Activated naive CD8-positive, alpha-beta T cell treated with anti-CD3 and anti-CD28 coated beads for 36 hours (primary cell): Measurements from ENCODE around the gene CTF1. TPM values are rescaled to one million over a fixed set of nuclear protein-coding genes. Genes with fewer than 3 reads are reported as not detected.

ENCODE experiments used
- DNase-seq: peaks from one replicate; pipeline ENCODE4 v3.0.0; 2021
- H3K27ac Mint-ChIP-seq: one replicate; pipeline ENCODE4 v1.8.0; 2022; ENCODE audit warnings: mild to moderate bottlenecking, moderate library complexity, mixed read lengths
- H3K27me3 Mint-ChIP-seq: one replicate; pipeline ENCODE4 v1.8.0; 2022; ENCODE audit warnings: mild to moderate bottlenecking, mixed read lengths
- H3K36me3 Mint-ChIP-seq: one replicate; pipeline ENCODE4 v1.8.0; 2021; ENCODE audit warnings: mild to moderate bottlenecking, mixed read lengths
- H3K4me1 Mint-ChIP-seq: one replicate; pipeline ENCODE4 v1.8.0; 2021; ENCODE audit warnings: mixed read lengths
- H3K4me3 Mint-ChIP-seq: one replicate; pipeline ENCODE4 v1.8.0; 2022; ENCODE audit warnings: mild to moderate bottlenecking, moderate library complexity, mixed read lengths
- H3K9me3 Mint-ChIP-seq: one replicate; pipeline ENCODE4 v1.8.0; 2022; ENCODE audit warnings: mixed read lengths
- total RNA-seq, 2 experiments: library from RNA; stranded (reverse); gene quantifications; one replicate each; pipeline ENCODE4 v1.2.3, GENCODE V29; 2021

The CTF1 gene
- total RNA-seq, 2 experiments from 2014 or later, result 0.16 to 0.38 TPM

GRCh38 chr16:30918614-30919013 lies 22.2 kb downstream of the CTF1 start:
- H3K27me3 Mint-ChIP-seq, result no peaks in the 10 kb centered on the region
- peaks cover 10% of the 10 kb centered on the region for H3K4me1 Mint-ChIP-seq
- H3K4me3 Mint-ChIP-seq, result no peak overlapping the region
- H3K27ac Mint-ChIP-seq, result no peak overlapping the region
- DNase-seq, result no peak
- no peaks in the 10 kb centered on the region for H3K9me3 Mint-ChIP-seq
- no peaks in the 10 kb centered on the region for H3K36me3 Mint-ChIP-seq

GRCh38 chr16:30920891-30921290 lies 24.5 kb downstream of the CTF1 start:
- H3K27me3 Mint-ChIP-seq, result no peaks in the 10 kb centered on the region
- H3K36me3 Mint-ChIP-seq, result peaks cover 1% of the 10 kb centered on the region
- DNase-seq, result no peak
- H3K4me3 Mint-ChIP-seq, result no peak overlapping the region
- peaks cover 15% of the 10 kb centered on the region for H3K4me1 Mint-ChIP-seq
- no peaks in the 10 kb centered on the region for H3K9me3 Mint-ChIP-seq
- H3K27ac Mint-ChIP-seq, result no peak overlapping the region

GRCh38 chr16:30921459-30921747 lies 25.0 kb downstream of the CTF1 start:
- Mint-ChIP-seq H3K4me3 (peak overlapping the region; percentile 94), H3K9me3 (no peaks in the 10 kb centered on the region), H3K36me3 (peaks cover 4% of the 10 kb centered on the region)

GRCh38 chr16:30921748-30922419 lies 25.5 kb downstream of the CTF1 start:
- peaks cover 4% of the 10 kb centered on the region for H3K36me3 Mint-ChIP-seq
- peak; percentile 87 for DNase-seq
- no peaks in the 10 kb centered on the region for H3K9me3 Mint-ChIP-seq
- peak overlapping the region; percentile 98 for H3K27ac Mint-ChIP-seq
- H3K27me3 Mint-ChIP-seq, result no peaks in the 10 kb centered on the region
- H3K4me3 Mint-ChIP-seq, result peak overlapping the region; percentile 94
- peaks cover 17% of the 10 kb centered on the region for H3K4me1 Mint-ChIP-seq

More at GRCh38 chr16:30921459-30921747, 25.0 kb downstream of the CTF1 start:
- H3K4me1 Mint-ChIP-seq, result peaks cover 17% of the 10 kb centered on the region
- no peak for DNase-seq
- H3K27ac Mint-ChIP-seq, result peak overlapping the region; percentile 98
- H3K27me3 Mint-ChIP-seq, result no peaks in the 10 kb centered on the region

DNA sequence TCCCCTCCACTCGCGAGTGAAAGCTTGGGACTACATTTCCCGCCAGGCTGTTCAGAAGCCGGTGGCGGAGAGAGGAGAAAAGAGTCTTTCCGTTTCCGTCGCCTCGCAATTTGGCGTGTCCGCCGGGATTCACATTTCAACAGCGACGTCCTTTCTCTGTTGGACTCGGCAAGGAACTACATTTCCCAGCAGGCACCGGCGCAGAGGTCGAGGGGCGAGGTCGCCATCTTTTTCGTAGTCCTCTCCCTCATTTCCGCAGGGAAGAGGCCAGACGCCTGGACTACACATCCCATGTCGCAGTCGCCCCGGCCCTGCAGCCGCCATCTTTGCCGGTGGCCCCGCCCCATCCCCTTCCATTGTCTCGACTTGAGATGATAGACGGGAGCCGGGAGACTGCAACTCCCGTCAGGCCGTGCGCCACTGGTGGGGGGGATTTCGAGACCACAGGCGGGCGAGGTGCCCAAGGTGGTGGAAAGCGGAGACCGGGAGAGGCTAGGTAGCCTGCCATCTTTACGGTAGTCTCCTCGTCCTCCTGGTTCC lies 26.1 kb downstream of the CTF1 start:
- peak; percentile 99 for DNase-seq
- Mint-ChIP-seq H3K27me3 (no peaks in the 10 kb centered on the region), H3K27ac (peak overlapping the region; percentile 98), H3K36me3 (peaks cover 4% of the 10 kb centered on the region), H3K9me3 (no peaks in the 10 kb centered on the region), H3K4me1 (peaks cover 18% of the 10 kb centered on the region), H3K4me3 (peak overlapping the region; percentile 94)

- Mint-ChIP-seq H3K36me3 (peaks cover 4% of the 10 kb centered on the region), H3K4me3 (peak overlapping the region; percentile 94), H3K9me3 (no peaks in the 10 kb centered on the region), H3K4me1 (peaks cover 18% of the 10 kb centered on the region), H3K27ac (peak overlapping the region; percentile 98), H3K27me3 (no peaks in the 10 kb centered on the region)
- DNase-seq, result peak; percentile 95
Observed at GRCh38 chr16:30922960-30923535, 26.6 kb downstream of the CTF1 start.

GRCh38 chr16:30923554-30924075 lies 27.2 kb downstream of the CTF1 start, which contains the start of gene FBXL19:
Gene FBXL19, plus strand, starts transcription at chr16:30923572. Its CDS starts 2,183 bp downstream, at chr16:30925755.
- Mint-ChIP-seq H3K36me3 (peaks cover 4% of the 10 kb centered on the region), H3K27ac (peak within 1 kb of the TSS; percentile 98), H3K27me3 (no peaks in the 10 kb centered on the region), H3K9me3 (no peaks in the 10 kb centered on the region), H3K4me1 (peaks cover 18% of the 10 kb centered on the region), H3K4me3 (peak within 1 kb of the TSS; percentile 94)
- DNase-seq, result no peak

DNA sequence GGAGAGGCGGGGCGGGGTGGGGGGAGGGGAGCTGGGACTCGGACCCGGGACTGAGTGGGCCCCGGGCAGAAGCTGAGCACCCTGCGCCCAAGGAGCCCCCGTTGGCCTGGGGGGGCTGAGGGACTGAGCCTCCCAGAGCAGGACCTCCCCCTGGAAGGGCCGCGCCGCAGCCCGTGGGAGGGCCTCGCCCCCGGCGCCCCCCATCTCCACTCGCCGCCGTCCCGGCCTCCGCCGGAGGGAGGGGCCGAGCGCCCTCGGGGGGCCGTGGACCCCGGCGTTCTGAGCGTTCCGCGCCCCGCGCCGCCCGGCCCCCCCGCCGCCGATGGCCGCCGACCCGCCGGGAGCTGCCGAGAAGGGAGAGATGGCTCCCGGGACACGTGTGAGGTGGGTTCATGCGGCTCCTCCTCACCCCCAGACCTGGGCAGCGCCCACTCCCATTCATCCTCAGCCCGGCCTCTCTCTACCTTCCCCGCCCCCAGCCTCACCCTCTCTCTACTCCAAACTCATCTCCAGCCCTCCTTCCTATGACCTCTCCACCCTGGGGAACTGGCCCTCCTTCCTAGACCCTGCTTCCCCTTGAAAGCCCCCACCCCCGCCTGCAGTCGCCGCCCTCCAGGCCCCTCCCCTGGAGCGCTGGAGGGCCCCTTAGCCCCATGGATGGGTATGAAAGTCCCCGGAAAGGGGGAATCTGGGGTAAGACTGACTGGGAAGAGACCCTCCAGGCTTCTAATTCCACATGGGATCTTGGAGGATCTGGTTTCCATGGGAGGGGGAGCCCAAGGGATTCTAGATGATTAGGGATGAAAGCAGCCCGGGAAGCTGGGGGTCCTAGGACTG lies 27.9 kb downstream of the CTF1 start:
- no peak overlapping the region for H3K27ac Mint-ChIP-seq
- no peaks in the 10 kb centered on the region for H3K27me3 Mint-ChIP-seq
- no peak for DNase-seq
- H3K9me3 Mint-ChIP-seq, result no peaks in the 10 kb centered on the region
- peak overlapping the region; percentile 83 for H3K4me3 Mint-ChIP-seq
- H3K4me1 Mint-ChIP-seq, result peaks cover 18% of the 10 kb centered on the region
- peaks cover 4% of the 10 kb centered on the region for H3K36me3 Mint-ChIP-seq

DNA sequence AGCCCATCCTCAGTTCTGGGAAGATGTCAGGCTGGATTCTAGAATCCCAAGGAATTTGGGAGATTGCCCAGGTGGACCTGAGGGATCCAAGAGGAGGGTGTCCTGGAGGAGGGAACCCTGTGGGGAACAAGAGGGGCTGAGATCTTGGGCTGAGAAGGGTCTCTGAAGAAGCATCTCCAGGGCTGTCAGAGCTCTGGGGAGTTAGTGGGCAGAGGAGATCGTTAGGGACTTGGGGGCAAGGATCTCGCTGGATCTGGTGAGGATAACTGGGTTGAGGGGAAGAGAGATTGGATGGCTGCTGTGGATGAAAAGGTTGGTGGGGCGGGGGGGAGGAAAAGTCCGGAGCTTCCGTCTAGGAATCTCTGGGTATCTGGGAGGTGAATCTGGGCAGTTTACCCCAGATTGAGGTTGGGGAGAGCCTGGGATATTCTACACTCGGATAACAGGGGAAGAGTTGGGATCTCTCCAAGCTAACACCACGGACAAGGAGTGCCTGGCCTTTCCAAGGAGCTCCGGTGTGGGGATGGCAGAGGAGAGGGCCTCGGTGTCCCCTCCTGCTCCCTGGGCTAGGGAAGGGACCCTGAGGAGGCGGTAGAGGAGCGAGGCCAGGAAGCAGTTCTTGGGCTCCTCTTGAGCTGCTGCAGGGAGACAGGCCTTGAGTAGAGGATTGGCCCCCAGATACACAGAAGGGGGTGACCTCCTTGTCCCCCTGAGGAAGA lies 28.7 kb downstream of the CTF1 start:
- Mint-ChIP-seq H3K27me3 (no peaks in the 10 kb centered on the region), H3K4me3 (peak overlapping the region; percentile 83), H3K4me1 (peaks cover 18% of the 10 kb centered on the region), H3K9me3 (no peaks in the 10 kb centered on the region), H3K36me3 (peaks cover 4% of the 10 kb centered on the region), H3K27ac (no peak overlapping the region)
- DNase-seq, result no peak

GRCh38 chr16:30925632-30925987 lies 29.2 kb downstream of the CTF1 start:
- DNase-seq, result no peak
- Mint-ChIP-seq H3K9me3 (no peaks in the 10 kb centered on the region), H3K27me3 (no peaks in the 10 kb centered on the region), H3K36me3 (peaks cover 4% of the 10 kb centered on the region), H3K27ac (no peak overlapping the region), H3K4me3 (no peak overlapping the region), H3K4me1 (peaks cover 18% of the 10 kb centered on the region)

DNA sequence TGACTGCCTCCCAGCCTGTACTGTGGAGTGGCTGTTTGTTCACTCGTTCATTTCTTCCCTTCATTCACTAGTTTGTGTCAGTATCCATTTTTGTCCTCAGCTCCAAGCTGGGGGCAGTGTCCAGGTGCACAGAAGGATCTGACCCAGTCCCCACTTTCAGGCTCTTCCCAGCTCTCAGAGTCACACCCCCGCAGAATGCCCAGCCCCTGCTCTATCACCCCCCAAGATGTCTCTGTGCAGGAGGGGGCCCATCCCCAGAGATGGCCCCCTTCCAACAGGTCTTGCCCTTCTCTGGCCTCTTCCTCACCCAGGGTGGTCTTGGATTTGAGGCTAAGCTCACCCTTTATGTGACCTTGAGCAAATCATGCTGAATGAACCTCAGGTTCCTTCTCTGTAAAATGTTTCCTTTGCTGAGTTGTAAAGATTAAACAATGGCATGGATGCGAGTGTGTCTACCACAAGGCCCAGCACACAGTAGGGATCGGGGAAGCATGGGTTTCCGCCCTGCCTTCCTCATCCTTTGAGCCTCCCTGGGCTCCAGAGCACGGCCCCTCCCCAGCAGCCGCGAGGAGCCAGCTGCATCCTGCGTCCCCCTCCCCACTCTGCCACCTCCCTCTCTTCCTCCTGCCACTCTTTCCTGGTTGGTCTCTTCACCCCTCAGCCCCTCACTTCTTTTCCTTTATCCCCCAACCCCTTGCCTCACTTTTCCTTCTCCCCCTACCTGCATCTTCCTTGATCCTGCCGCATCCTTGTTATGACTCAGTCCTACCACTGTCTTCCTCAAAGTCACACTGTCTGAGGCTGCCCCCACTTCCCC lies 29.8 kb downstream of the CTF1 start:
- H3K4me1 Mint-ChIP-seq, result peaks cover 18% of the 10 kb centered on the region
- peak overlapping the region; percentile 47 for H3K27ac Mint-ChIP-seq
- no peaks in the 10 kb centered on the region for H3K9me3 Mint-ChIP-seq
- DNase-seq, result no peak
- peaks cover 4% of the 10 kb centered on the region for H3K36me3 Mint-ChIP-seq
- no peaks in the 10 kb centered on the region for H3K27me3 Mint-ChIP-seq
- no peak overlapping the region for H3K4me3 Mint-ChIP-seq

GRCh38 chr16:30926937-30927788 lies 30.7 kb downstream of the CTF1 start:
- no peak overlapping the region for H3K27ac Mint-ChIP-seq
- H3K4me1 Mint-ChIP-seq, result peaks cover 10% of the 10 kb centered on the region
- no peaks in the 10 kb centered on the region for H3K9me3 Mint-ChIP-seq
- no peak for DNase-seq
- no peaks in the 10 kb centered on the region for H3K27me3 Mint-ChIP-seq
- peaks cover 4% of the 10 kb centered on the region for H3K36me3 Mint-ChIP-seq
- H3K4me3 Mint-ChIP-seq, result no peak overlapping the region

- Mint-ChIP-seq H3K4me1 (peaks cover 8% of the 10 kb centered on the region), H3K4me3 (no peak overlapping the region), H3K27ac (no peak overlapping the region), H3K9me3 (no peaks in the 10 kb centered on the region), H3K36me3 (peaks cover 4% of the 10 kb centered on the region), H3K27me3 (no peaks in the 10 kb centered on the region)
- peak; percentile 47 for DNase-seq
Observed at GRCh38 chr16:30927789-30928378, 31.5 kb downstream of the CTF1 start.
